Measurements from ENCODE around the gene REN. TPM values are rescaled to one million over a fixed set of nuclear protein-coding genes. Genes with fewer than 3 reads are reported as not detected.

REN gene
- total and polyA plus RNA-seq, 9 of the 15 experiments (the other 6 are each of a cell fraction or from before 2014, with no cell fraction given) = 1.7 to 9.9 (median 3.1) TPM

GRCh38 chr1:204177133-204177532 lies 11.0 kb upstream of the REN start (continued):
- peak; percentile 82; the same call in 1 of the 2 replicates for TF ChIP-seq FOXP4 (CRISPR knock-in tag; IDR thresholded peaks at IDR 0.05; ENCODE audit: borderline replicate concordance)
- peak in 1 of 2 experiments; percentile 38; a peak in 2 of 4 replicates for TF ChIP-seq MNT (conservative IDR thresholded peaks at IDR 0.05)
- TF ChIP-seq STAT5A (IDR thresholded peaks at IDR 0.05; ENCODE audit: borderline replicate concordance, low read length) = peak; percentile 38; the same call in 1 of the 2 replicates
- TF ChIP-seq DLX4 (CRISPR knock-in tag; IDR thresholded peaks at IDR 0.05) = no peak
- peak; percentile 84 for TF ChIP-seq ZNF584 (CRISPR knock-in tag; IDR thresholded peaks at IDR 0.05; ENCODE audit: low read depth)
- no peak for TF ChIP-seq NFE2L1 (tag; IDR thresholded peaks at IDR 0.05; ENCODE audit: borderline replicate concordance, low read depth)
- peak; percentile 22 to 31; a peak in 2 of 4 replicates for TF ChIP-seq NRF1 (conservative IDR thresholded peaks at IDR 0.05 in 1 of 2, IDR thresholded peaks at IDR 0.05 in 1 of 2)
- TF ChIP-seq RREB1 (CRISPR knock-in tag; IDR thresholded peaks at IDR 0.05) = 0 out of 2 replicates have a peak, but pooled peaks have one; percentile 71
- TF ChIP-seq ZNF124 (CRISPR knock-in tag; IDR thresholded peaks at IDR 0.05) = no peak
- TF ChIP-seq ATF2 (CRISPR knock-in tag; IDR thresholded peaks at IDR 0.05) = peak; percentile 90; the same call in 1 of the 2 replicates
- no peak for TF ChIP-seq ZNF507 (tag; conservative IDR thresholded peaks at IDR 0.05)
- TF ChIP-seq CREM (IDR thresholded peaks at IDR 0.05; ENCODE audit: low read depth) = peak; percentile 95
- TF ChIP-seq HLTF (IDR thresholded peaks at IDR 0.05) = peak; percentile 58; the same call in 1 of the 2 replicates
- no peak for TF ChIP-seq GMEB1 (CRISPR knock-in tag; IDR thresholded peaks at IDR 0.05)
- 0 out of 2 replicates have a peak, but pooled peaks have one; percentile 22 for TF ChIP-seq ZNF583 (CRISPR knock-in tag; IDR thresholded peaks at IDR 0.05)

All from K562 (cell line).